HFFc6 (cell line): ENCODE results near the gene LIPJ. TPM values are rescaled to one million over a fixed set of nuclear protein-coding genes. Genes with fewer than 3 reads are reported as not detected.

Experiments used
- DNase-seq: peaks from one replicate; pipeline ENCODE4 v3.0.0-alpha.2; 2018
- H3K27ac Mint-ChIP-seq: 2 replicates; pipeline ENCODE4 v1.8.0; 2020; ENCODE audit warnings: mild to moderate bottlenecking, mixed read lengths
- H3K27me3 Mint-ChIP-seq: 2 replicates; pipeline ENCODE4 v1.8.0; 2021; ENCODE audit warnings: mild to moderate bottlenecking, moderate library complexity, mixed read lengths; ENCODE audit not compliant: insufficient read depth
- H3K36me3 Mint-ChIP-seq: 2 replicates; pipeline ENCODE4 v1.8.0; 2021; ENCODE audit warnings: low read depth, mixed read lengths
- H3K4me1 Mint-ChIP-seq: 2 replicates; pipeline ENCODE4 v1.8.0; 2020; ENCODE audit warnings: low read depth, mixed read lengths
- H3K4me3 Mint-ChIP-seq: 2 replicates; pipeline ENCODE4 v1.8.0; 2020; ENCODE audit warnings: mild to moderate bottlenecking, moderate library complexity, mixed read lengths
- H3K9me3 Mint-ChIP-seq: 2 replicates; pipeline ENCODE4 v1.8.0; 2020; ENCODE audit warnings: mild to moderate bottlenecking, mixed read lengths
- total RNA-seq, 6 experiments: library from RNA; stranded (reverse); fragmentation: NEBNext Ultra II Directional; extraction: Animal tissue kit (Norgen Biotek cat#: 25700); gene quantifications; 2 replicates in 1 of 6; 3 replicates in 5 of 6; pipeline ENCODE4 v1.2.3, GENCODE V29; 2021
- TF ChIP-seq, protein P1 (sequence below): fragments of 200-600 bp; sonication (generic); IDR thresholded peaks from 2 replicates; pipeline ENCODE4 v1.5.0; 2021; ENCODE audit warnings: antibody characterized with exemption, mild to moderate bottlenecking

Gene LIPJ
- total RNA-seq, 6 experiments from 2014 or later = not detected

- H3K4me3 Mint-ChIP-seq = no peak overlapping the region
- TF ChIP-seq, protein P1, sequence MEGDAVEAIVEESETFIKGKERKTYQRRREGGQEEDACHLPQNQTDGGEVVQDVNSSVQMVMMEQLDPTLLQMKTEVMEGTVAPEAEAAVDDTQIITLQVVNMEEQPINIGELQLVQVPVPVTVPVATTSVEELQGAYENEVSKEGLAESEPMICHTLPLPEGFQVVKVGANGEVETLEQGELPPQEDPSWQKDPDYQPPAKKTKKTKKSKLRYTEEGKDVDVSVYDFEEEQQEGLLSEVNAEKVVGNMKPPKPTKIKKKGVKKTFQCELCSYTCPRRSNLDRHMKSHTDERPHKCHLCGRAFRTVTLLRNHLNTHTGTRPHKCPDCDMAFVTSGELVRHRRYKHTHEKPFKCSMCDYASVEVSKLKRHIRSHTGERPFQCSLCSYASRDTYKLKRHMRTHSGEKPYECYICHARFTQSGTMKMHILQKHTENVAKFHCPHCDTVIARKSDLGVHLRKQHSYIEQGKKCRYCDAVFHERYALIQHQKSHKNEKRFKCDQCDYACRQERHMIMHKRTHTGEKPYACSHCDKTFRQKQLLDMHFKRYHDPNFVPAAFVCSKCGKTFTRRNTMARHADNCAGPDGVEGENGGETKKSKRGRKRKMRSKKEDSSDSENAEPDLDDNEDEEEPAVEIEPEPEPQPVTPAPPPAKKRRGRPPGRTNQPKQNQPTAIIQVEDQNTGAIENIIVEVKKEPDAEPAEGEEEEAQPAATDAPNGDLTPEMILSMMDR = no peak
- H3K27me3 Mint-ChIP-seq = no peaks in the 10 kb centered on the region
- no peaks in the 10 kb centered on the region for H3K36me3 Mint-ChIP-seq
- no peaks in the 10 kb centered on the region for H3K9me3 Mint-ChIP-seq
- no peak overlapping the region for H3K27ac Mint-ChIP-seq
- H3K4me1 Mint-ChIP-seq = peaks cover 8% of the 10 kb centered on the region; the same call in 1 of the 2 replicates
- DNase-seq = no peak
Observed at GRCh38 chr10:88592906-88593305, 6.3 kb downstream of the LIPJ start.

DNA sequence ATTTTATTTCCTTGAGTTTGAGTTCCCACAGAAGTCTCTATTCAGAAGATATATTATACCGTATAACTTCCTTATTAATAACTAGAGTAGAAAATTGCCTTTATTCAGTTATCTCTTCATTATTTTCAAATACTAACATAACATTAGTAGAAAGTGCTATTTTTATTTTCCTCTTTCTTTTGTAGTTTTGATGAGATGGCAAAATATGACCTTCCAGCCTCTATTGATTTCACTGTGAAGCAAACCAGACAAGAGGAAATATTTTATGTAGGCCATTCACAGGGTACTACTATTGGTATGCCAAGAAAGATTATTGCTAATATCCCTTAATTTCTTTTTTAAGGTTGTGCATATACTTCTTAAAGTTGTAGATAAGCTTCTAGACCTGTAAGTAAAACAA, 7.9 kb downstream of the LIPJ start:
- no peaks in the 10 kb centered on the region for H3K36me3 Mint-ChIP-seq
- no peak overlapping the region for H3K4me3 Mint-ChIP-seq
- peaks cover 8% of the 10 kb centered on the region; the same call in 1 of the 2 replicates for H3K4me1 Mint-ChIP-seq
- H3K9me3 Mint-ChIP-seq = no peaks in the 10 kb centered on the region
- TF ChIP-seq, protein P1 = no peak
- no peak for DNase-seq
- no peak overlapping the region for H3K27ac Mint-ChIP-seq
- H3K27me3 Mint-ChIP-seq = no peaks in the 10 kb centered on the region

DNA sequence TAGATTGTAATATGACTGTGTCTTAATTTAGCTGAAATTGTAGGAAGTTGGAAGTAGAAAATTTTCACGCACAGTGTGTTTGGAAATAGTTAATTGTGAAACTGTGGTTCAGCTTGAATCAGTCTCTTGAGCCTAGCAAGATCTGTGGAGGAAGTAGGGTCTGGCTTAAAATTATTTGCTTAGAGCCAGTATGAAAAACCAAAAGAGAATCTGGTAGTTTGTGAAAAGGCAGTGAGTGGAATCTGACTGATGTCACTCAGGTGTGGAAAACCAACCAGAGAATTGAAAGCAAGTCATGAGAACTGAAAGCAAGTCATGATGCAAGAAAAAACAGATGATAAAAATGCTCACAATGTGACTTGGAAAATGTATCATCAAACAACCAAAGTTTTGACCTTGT, 11.5 kb downstream of the LIPJ start:
- Mint-ChIP-seq H3K27ac (no peak overlapping the region), H3K9me3 (no peaks in the 10 kb centered on the region), H3K27me3 (no peaks in the 10 kb centered on the region), H3K4me3 (no peak overlapping the region), H3K36me3 (no peaks in the 10 kb centered on the region), H3K4me1 (no peaks in the 10 kb centered on the region)
- TF ChIP-seq, protein P1 = no peak
- DNase-seq = no peak

DNA sequence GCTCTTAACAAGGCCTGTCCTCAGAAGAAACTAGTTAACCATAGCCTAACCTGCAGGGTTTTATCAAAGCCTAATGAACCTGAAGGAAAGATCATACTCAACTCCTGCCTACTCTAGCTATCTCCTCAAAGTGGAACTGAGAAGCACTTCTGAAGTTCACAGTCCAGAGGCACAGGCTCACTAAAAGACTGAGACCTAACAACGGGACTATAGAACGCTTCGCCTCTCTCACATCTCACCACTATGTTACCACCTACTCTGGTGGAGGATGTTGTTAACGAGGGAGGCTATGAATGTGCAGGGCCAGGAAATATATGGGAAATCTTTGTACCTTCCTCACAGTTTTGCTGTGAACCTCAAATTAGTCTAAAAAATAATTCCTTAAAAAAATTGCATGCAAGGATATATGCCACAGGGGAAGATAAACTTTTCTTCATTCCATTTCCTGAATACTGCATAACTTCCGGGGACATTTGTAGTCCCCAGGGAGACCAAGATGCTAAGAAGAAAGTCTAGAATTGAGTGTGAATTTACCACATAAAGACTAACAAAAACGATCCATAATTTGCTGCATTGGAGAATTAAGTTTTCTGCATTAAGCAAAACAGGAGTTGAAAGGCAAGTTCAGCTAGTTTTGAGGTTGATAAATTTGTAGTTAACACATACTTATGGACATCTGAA, 21.6 kb downstream of the LIPJ start:
- no peaks in the 10 kb centered on the region for H3K4me1 Mint-ChIP-seq
- no peak overlapping the region for H3K4me3 Mint-ChIP-seq
- no peaks in the 10 kb centered on the region for H3K9me3 Mint-ChIP-seq
- H3K27me3 Mint-ChIP-seq = peaks cover 9% of the 10 kb centered on the region; the same call in 1 of the 2 replicates
- DNase-seq = no peak
- no peaks in the 10 kb centered on the region for H3K36me3 Mint-ChIP-seq
- TF ChIP-seq, protein P1 = no peak
- H3K27ac Mint-ChIP-seq = no peak overlapping the region

- no peak overlapping the region for H3K27ac Mint-ChIP-seq
- H3K9me3 Mint-ChIP-seq = no peaks in the 10 kb centered on the region
- H3K27me3 Mint-ChIP-seq = peaks cover 9% of the 10 kb centered on the region; the same call in 1 of the 2 replicates
- no peak overlapping the region for H3K4me3 Mint-ChIP-seq
- no peaks in the 10 kb centered on the region for H3K4me1 Mint-ChIP-seq
- H3K36me3 Mint-ChIP-seq = no peaks in the 10 kb centered on the region
- TF ChIP-seq, protein P1 = no peak
- DNase-seq = no peak
Observed at GRCh38 chr10:88608780-88609179, 22.2 kb downstream of the LIPJ start.
